ENCODE measurements around the gene KRT83. TPM values are rescaled to one million over a fixed set of nuclear protein-coding genes. Genes with fewer than 3 reads are reported as not detected.

Gene KRT83
- total RNA-seq, 1 experiment from 2014 or later = not detected

DNA sequence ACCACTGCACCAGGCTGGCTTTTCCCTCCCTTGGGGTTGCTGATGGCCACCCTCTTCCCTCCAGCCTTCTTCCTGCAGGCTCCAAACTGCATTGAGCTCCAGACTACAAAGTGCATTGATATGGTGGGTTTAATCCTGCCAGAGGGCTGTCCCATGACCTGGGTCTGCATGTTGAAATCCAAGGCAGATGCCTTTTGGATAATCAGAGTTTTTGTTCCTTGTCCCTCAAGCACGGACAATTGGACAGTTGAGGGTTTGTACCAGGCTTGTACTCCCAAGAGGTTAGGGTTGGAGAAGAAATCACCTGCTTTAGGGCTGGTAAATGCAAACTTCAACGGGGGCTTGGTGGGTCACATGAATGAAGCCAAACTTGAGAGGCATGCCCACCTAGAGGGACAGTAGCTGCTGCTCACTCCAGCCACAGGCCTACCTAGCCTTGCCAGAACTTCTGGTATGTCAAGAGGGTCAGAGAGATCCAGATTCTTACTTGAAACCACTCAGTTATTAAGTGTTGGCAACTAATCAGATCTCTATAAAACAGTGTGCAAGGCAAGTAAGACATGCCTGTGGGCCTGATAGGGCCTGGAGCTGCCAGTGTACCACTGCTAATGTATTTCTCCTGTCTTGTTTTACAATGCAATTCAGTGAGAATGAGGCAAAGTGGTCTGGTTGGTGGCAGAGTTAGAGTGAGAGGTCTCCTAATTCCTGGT is 21.7 kb upstream of the KRT83 start:
- DNase-seq = no peak
- H3K36me3 ChIP-seq = no peaks in the 10 kb centered on the region
- no peaks in the 10 kb centered on the region for H3K9me3 ChIP-seq
- H3K27me3 ChIP-seq = no peaks in the 10 kb centered on the region
- no peak overlapping the region for H3K4me3 ChIP-seq

- no peaks in the 10 kb centered on the region; the same call in 1 of the 2 replicates for H3K9me3 ChIP-seq
- H3K4me3 ChIP-seq = no peak overlapping the region
- H3K27me3 ChIP-seq = no peaks in the 10 kb centered on the region
- DNase-seq = no peak
- H3K36me3 ChIP-seq = no peaks in the 10 kb centered on the region
Measured at GRCh38 chr12:52341066-52341580, 19.9 kb upstream of the KRT83 start.

DNA sequence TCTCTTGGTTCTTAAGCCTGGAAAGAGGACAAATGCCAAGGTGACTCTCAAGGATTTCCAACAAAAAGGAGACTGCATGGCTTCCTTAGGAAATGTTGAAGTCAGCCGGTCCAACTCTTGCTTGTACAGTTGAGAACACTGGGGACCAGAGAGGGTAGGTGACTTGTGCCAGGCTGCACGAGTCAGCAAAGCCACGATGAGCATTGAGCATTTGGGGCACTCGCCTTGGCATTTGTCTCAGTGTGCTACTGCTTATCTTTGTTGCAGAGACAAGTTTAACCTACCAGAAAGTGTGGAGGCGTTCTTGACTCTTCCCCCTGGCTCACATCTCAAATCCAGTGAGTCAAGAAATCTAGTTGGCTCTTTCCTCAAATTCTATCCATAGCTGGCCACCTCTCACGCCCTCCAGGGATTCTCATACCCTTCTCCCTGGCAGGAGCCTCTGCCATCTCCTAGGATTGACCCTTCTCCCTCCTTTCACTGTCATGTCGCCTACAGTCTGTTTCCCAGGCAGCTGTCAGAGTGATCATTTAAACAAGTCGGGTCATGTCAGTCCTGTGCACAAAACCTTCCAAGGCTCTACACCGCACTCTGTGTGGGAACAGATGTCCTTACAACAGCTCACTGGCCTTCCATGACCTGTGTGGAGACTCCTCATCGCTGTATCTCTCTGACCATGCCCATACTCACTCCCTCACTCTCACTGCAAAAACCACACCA is 17.2 kb upstream of the KRT83 start:
- H3K27me3 ChIP-seq = no peaks in the 10 kb centered on the region
- peaks cover 2% of the 10 kb centered on the region; the same call in 1 of the 2 replicates for H3K9me3 ChIP-seq
- DNase-seq = peak; percentile 59
- no peak overlapping the region for H3K4me3 ChIP-seq
- H3K36me3 ChIP-seq = no peaks in the 10 kb centered on the region

DNA sequence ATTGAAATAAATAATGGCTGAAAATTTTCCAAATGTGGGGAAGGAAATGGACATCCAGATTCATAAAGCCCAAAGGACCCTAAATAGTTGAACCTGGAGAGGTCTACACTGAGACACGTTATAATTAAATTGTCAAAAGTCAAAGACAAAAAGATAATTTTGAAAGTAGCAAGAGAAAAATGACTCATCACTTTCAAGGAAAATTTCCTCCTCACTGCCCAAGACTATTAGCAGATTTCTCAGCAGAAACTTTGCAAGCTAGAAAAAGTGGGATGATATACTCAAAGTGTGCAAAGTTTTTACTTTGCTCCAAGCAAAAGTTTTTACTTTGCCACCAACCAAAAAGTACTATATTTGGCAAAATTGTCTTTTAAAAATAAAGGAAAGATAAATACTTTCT is 15.9 kb upstream of the KRT83 start:
- Histone ChIP-seq H3K4me3 (no peak overlapping the region), H3K9me3 (peaks cover 2% of the 10 kb centered on the region; the same call in 1 of the 2 replicates), H3K36me3 (no peaks in the 10 kb centered on the region), H3K27me3 (no peaks in the 10 kb centered on the region)
- no peak for DNase-seq

DNA sequence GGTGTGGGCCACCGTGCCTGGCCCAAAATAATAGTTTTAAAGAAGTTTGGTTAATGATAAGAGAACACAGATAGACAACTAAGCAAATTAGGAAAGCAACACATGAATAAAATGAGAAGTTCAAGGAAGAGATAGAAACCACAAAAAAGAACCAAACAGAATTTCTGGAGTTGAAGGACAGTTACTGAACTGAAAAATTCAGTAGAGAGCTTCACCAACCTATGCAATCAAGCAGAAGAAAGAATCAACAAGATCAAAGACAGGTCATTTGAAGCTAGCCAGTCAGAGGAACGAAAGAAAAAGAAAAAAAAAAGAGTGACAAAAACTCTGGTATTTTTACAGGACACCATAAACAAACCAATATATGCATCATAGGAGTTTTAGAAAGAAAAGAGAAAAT is 15.4 kb upstream of the KRT83 start:
- Histone ChIP-seq H3K36me3 (no peaks in the 10 kb centered on the region), H3K9me3 (peaks cover 2% of the 10 kb centered on the region; the same call in 1 of the 2 replicates), H3K27me3 (no peaks in the 10 kb centered on the region), H3K4me3 (no peak overlapping the region)
- DNase-seq = no peak

DNA sequence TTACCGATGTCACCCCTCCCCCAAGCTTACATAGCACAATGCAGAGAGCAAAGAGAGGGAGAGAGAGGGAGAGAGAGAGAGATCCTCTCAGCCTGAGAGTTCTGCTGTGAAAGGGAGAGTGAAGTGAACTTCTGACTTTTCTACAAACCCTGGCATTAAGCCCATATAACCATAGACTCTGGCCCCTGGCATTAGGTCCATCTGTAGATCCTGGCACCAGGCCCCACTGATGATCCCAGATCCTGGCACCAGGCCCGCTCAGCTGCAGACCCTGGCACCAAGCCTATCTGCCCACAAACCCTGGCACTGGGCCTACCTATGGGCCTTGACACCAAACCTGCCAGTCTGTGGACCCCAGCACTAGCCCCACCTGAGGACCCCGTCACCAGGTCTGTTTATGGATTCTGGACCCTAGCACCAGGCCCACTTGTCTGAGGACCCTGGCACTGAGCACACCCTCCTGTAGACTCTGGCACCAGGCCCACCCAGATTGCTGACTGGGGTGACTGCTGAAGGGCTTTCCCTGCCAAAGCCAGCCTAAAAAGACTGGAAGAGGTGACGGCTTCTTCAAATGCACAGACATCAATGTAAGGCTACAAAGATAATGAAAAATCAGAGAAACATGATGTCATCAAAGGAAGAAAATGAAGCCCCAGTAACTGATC is 14.5 kb upstream of the KRT83 start:
- peaks cover 2% of the 10 kb centered on the region; the same call in 1 of the 2 replicates for H3K9me3 ChIP-seq
- no peaks in the 10 kb centered on the region for H3K27me3 ChIP-seq
- no peak for DNase-seq
- no peak overlapping the region for H3K4me3 ChIP-seq
- no peaks in the 10 kb centered on the region for H3K36me3 ChIP-seq

DNA sequence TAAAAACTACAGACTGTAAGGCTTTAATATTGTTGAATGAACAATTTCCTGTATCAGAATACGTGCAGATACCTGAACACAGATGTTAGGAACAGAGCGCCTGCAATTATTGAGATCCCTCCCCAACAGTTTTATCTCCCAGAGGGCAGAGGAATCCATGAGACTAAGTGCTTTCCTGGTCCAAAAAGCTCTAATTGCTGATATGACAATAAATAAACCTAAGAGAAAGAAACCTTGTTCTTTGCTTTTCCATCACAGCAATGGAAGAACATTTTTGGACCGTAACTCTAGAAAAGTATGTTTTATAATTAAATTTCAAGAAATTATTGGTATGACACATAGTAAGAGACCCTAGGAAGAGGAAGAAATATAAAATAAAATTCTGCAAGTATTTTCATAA is 13.0 kb upstream of the KRT83 start:
- H3K27me3 ChIP-seq = no peaks in the 10 kb centered on the region
- H3K4me3 ChIP-seq = no peak overlapping the region
- DNase-seq = no peak
- H3K9me3 ChIP-seq = peaks cover 2% of the 10 kb centered on the region; the same call in 1 of the 2 replicates
- no peaks in the 10 kb centered on the region for H3K36me3 ChIP-seq

DNA sequence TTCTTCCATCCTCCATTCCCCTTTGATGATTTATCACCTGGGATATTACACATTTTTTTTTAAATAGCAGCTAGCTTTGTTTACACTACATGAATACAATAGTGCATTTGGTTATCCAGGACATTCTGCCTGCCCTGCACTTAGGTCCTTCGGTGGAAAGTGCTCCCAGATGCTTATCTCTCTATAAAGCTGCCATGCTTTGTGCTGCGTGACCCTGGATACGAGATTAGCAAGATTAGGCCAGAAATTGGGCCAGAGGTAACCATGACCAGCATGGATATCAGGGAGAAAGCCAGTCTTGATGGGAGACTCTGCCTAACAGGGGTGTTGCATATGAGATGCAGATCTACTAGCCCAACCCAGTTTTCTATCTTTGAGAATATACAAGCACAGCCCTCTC is 12.1 kb upstream of the KRT83 start:
- Histone ChIP-seq H3K4me3 (no peak overlapping the region), H3K27me3 (no peaks in the 10 kb centered on the region), H3K36me3 (no peaks in the 10 kb centered on the region), H3K9me3 (peaks cover 2% of the 10 kb centered on the region; the same call in 1 of the 2 replicates)
- DNase-seq = no peak

- DNase-seq = no peak
- no peaks in the 10 kb centered on the region for H3K27me3 ChIP-seq
- no peaks in the 10 kb centered on the region for H3K36me3 ChIP-seq
- H3K9me3 ChIP-seq = peaks cover 2% of the 10 kb centered on the region; the same call in 1 of the 2 replicates
- no peak overlapping the region for H3K4me3 ChIP-seq
Measured at GRCh38 chr12:52332381-52332780, 11.2 kb upstream of the KRT83 start.

DNA sequence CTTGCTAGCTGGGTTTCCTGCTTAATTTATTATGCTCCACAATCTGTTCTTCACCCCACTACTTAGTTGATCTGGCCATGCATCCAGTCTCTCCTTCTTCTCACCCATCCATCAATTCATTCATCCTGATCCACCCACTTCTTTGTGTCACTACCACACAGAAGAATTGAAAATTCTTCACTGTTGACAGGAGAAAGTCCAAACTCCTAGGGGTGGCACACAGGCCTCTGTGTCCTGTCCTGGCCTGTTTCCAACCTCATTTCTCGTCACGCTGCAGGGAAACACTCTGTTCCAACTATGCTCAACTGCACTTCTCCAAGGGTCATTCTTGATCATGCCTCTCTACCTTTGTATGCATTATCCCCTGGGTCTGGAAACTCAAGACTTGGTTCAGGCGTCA is 10.6 kb upstream of the KRT83 start:
- Histone ChIP-seq H3K9me3 (peaks cover 2% of the 10 kb centered on the region; the same call in 1 of the 2 replicates), H3K27me3 (no peaks in the 10 kb centered on the region), H3K4me3 (no peak overlapping the region), H3K36me3 (no peaks in the 10 kb centered on the region)
- no peak for DNase-seq

DNA sequence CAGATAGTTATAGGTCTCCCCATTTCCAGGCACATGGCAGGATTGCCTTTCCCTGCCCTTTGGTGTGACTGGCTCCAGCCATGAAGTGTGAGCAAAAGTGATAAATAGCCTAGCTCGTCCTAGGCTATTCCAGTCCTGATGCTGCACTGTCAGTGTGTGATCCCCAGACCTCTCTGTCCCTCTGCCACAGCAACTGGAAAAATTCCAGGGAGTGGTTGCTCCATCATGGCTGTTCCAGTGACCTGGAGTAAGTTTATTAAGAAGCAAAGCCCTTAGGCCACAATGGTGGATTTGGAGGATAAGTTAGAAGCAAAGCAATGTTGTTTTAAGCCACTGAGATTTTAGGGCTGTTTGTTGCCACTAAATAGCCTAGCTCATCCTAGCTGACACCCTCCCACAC is 9.8 kb upstream of the KRT83 start:
- Histone ChIP-seq H3K4me3 (no peak overlapping the region), H3K27me3 (no peaks in the 10 kb centered on the region), H3K36me3 (no peaks in the 10 kb centered on the region), H3K9me3 (peaks cover 2% of the 10 kb centered on the region; the same call in 1 of the 2 replicates)
- no peak for DNase-seq

GRCh38 chr12:52327830-52328500 is 6.8 kb upstream of the KRT83 start:
- no peak for DNase-seq
- Histone ChIP-seq H3K36me3 (no peaks in the 10 kb centered on the region), H3K27me3 (no peaks in the 10 kb centered on the region), H3K9me3 (no peaks in the 10 kb centered on the region), H3K4me3 (no peak overlapping the region)

- H3K27me3 ChIP-seq = no peaks in the 10 kb centered on the region
- no peak overlapping the region for H3K4me3 ChIP-seq
- peak; percentile 86 for DNase-seq
- H3K36me3 ChIP-seq = no peaks in the 10 kb centered on the region
- no peaks in the 10 kb centered on the region for H3K9me3 ChIP-seq
Measured at GRCh38 chr12:52327052-52327829, 6.0 kb upstream of the KRT83 start.

GRCh38 chr12:52324153-52324444 is 2.9 kb upstream of the KRT83 start:
- no peak for DNase-seq
- H3K9me3 ChIP-seq = no peaks in the 10 kb centered on the region
- H3K27me3 ChIP-seq = no peaks in the 10 kb centered on the region
- H3K4me3 ChIP-seq = no peak overlapping the region
- H3K36me3 ChIP-seq = no peaks in the 10 kb centered on the region

GRCh38 chr12:52323416-52324152 is 2.4 kb upstream of the KRT83 start:
- no peaks in the 10 kb centered on the region for H3K36me3 ChIP-seq
- no peak for DNase-seq
- no peaks in the 10 kb centered on the region for H3K27me3 ChIP-seq
- no peak overlapping the region for H3K4me3 ChIP-seq
- H3K9me3 ChIP-seq = no peaks in the 10 kb centered on the region

DNA sequence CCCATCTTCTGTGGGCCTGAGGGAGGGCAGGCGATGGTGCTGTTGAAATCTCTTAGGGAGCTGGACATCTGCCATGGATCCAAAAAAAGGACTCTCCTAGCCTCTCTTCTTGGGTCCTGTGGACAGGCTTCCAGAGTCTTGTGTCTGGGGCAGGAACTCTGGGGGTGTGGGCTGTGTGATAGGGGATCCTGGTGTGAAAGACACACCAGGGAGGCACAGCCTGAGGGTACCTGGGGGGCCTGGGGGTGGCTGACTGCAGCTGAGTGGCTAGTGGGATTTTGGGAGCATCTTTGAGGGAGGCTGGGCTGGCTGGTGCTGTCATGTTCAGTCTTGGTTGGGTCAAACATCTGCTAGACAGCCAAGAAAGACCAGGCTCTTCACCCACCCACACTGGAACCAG is 1.8 kb upstream of the KRT83 start:
- Histone ChIP-seq H3K27me3 (no peaks in the 10 kb centered on the region), H3K9me3 (no peaks in the 10 kb centered on the region), H3K4me3 (no peak overlapping the region), H3K36me3 (no peaks in the 10 kb centered on the region)
- no peak for DNase-seq
